Measurements from ENCODE around the gene LRRC19. TPM values are rescaled to one million over a fixed set of nuclear protein-coding genes. Genes with fewer than 3 reads are reported as not detected.

Gene LRRC19
- total RNA-seq, 2 experiments from 2014 or later, result not detected

DNA sequence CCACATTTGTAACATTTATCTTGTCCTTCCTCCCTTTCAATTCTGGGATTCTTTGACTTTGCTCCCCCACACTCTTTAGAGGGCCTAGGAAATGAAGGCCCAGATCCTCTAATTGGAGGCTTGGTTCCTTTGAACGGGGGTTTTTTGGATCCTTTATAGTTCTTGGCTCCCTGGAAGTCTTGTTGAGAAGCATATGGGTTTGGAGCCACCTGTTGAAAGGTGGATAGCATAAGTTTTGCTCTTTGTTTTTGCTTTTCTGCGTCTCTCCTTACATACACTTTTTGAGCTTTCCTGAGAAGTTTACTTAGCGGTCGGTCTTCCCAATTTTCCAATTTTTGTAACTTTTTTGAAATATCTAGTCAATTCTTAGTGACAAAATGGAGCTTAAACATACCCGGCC is 31.5 kb downstream of the LRRC19 start:
- H3K4me1 ChIP-seq (ENCODE audit: insufficient read depth, low read length), result no peaks in the 10 kb centered on the region
- ChIA-PET POLR2A (no interaction called here), CTCF (interaction anchor here (1.4 kb wide), 1 partner anchor 82 kb away, joined by 3 read pairs; the partner anchor contains the start of gene CAAP1)
- DNase-seq (no peak), ATAC-seq (ENCODE audit: poor library complexity) (no peak)
- H3K36me3 ChIP-seq (ENCODE audit: insufficient read depth, low read length), result no peaks in the 10 kb centered on the region
- no peaks in the 10 kb centered on the region for H3K4me1 Mint-ChIP-seq (ENCODE audit: low read depth)
- H3K27me3 ChIP-seq (ENCODE audit: control insufficient read depth in 1 of 2, insufficient read depth in 2 of 2, low read length in 2 of 2), result no peaks in the 10 kb centered on the region
- no peaks in the 10 kb centered on the region for H3K9me3 Mint-ChIP-seq
- H3K27me3 Mint-ChIP-seq, result no peaks in the 10 kb centered on the region
- TF ChIP-seq, protein P1, sequence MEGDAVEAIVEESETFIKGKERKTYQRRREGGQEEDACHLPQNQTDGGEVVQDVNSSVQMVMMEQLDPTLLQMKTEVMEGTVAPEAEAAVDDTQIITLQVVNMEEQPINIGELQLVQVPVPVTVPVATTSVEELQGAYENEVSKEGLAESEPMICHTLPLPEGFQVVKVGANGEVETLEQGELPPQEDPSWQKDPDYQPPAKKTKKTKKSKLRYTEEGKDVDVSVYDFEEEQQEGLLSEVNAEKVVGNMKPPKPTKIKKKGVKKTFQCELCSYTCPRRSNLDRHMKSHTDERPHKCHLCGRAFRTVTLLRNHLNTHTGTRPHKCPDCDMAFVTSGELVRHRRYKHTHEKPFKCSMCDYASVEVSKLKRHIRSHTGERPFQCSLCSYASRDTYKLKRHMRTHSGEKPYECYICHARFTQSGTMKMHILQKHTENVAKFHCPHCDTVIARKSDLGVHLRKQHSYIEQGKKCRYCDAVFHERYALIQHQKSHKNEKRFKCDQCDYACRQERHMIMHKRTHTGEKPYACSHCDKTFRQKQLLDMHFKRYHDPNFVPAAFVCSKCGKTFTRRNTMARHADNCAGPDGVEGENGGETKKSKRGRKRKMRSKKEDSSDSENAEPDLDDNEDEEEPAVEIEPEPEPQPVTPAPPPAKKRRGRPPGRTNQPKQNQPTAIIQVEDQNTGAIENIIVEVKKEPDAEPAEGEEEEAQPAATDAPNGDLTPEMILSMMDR (IDR thresholded peaks at IDR 0.05), result no peak
- no peak overlapping the region for H3K27ac ChIP-seq (ENCODE audit: low read depth in 1 of 2, low read length in 2 of 2)
- no peak overlapping the region for H3K4me3 Mint-ChIP-seq
- peaks cover 10% of the 10 kb centered on the region for H3K36me3 Mint-ChIP-seq (ENCODE audit: low read depth)
- no peak overlapping the region for H3K27ac Mint-ChIP-seq
- H3K4me3 ChIP-seq (ENCODE audit: low read length), result no peak overlapping the region
- intact Hi-C loops (cut with DNase I, micrococcal nuclease), result loop anchor here (1.0 to 2.0 kb wide), 2 partner anchors 229 to 230 kb away; no protein-coding TSS in a partner anchor
- no peaks in the 10 kb centered on the region for H3K9me3 ChIP-seq (ENCODE audit: control insufficient read depth in 1 of 2, insufficient read depth in 1 of 2, low read length in 2 of 2)

DNA sequence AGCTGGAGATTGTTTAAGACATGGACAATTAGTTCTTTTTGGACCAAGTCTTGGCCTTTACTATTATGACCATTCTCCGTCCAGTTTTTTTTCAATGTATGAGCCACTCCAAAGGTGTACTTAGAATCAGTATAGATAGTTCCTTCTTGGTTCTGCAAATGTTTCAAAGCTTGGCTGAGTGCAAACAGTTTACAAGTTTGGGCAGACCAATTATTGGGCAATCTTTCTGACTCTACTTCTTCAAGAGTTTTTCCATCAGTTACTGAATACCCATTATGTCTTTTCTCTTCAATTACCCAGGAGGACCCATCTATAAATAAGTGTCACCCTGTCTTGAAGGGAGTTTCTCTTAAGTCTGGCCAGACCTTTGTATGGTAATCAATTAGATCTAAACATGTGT is 33.8 kb downstream of the LRRC19 start:
- TF ChIP-seq, protein P1 (IDR thresholded peaks at IDR 0.05), result no peak

DNA sequence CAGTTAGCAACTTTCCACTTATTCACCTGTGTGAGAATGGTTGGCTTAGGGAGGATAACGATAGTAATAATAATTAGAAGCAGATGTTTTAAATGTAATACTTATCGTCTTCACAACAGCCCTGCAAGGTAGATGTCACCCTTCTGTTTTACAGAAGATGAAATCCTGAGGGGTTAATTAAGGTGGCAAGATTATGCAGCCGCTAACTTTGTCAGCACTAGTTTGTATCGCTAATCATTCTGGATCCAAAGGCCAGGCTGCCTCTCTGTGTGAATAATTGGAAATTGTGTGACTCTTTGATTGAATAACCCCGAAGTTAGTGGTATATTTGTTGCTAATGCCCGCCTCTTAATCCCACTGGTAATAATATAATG is 48.6 kb downstream of the LRRC19 start:
- H3K36me3 ChIP-seq (ENCODE audit: insufficient read depth, low read length), result no peaks in the 10 kb centered on the region
- H3K9me3 Mint-ChIP-seq, result no peaks in the 10 kb centered on the region
- TF ChIP-seq, protein P1 (IDR thresholded peaks at IDR 0.05), result no peak
- no peaks in the 10 kb centered on the region for H3K9me3 ChIP-seq (ENCODE audit: control insufficient read depth in 1 of 2, insufficient read depth in 1 of 2, low read length in 2 of 2)
- DNase-seq (no peak), ATAC-seq (ENCODE audit: poor library complexity) (no peak)
- peaks cover 33% of the 10 kb centered on the region for H3K4me1 Mint-ChIP-seq (ENCODE audit: low read depth)
- H3K27me3 Mint-ChIP-seq, result no peaks in the 10 kb centered on the region
- POLR2A ChIA-PET, result interaction anchor here (0.6 to 2.9 kb wide), 5 partner anchors 9 to 616 kb away, joined by 3 to 49 read pairs (median 6); partner anchors contain the start of genes C9orf72, CAAP1 and PLAA
- intact Hi-C loops (cut with DNase I, micrococcal nuclease), result loop anchor here (1.0 to 10.0 kb wide), 4 partner anchors 10 to 618 kb away; partner anchors contain the start of genes C9orf72 (in 2 of the 2), PLAA (in 2 of the 2) and CAAP1 (in 1 of the 2)
- H3K36me3 Mint-ChIP-seq (ENCODE audit: low read depth), result peaks cover 16% of the 10 kb centered on the region
- peaks cover 15% of the 10 kb centered on the region for H3K4me1 ChIP-seq (ENCODE audit: insufficient read depth, low read length)
- H3K27me3 ChIP-seq (ENCODE audit: control insufficient read depth in 1 of 2, insufficient read depth in 2 of 2, low read length in 2 of 2), result no peaks in the 10 kb centered on the region
- peak overlapping the region; percentile 71 for H3K4me3 ChIP-seq (ENCODE audit: low read length)
- H3K4me3 Mint-ChIP-seq, result peak overlapping the region; percentile 94
- peak overlapping the region; percentile 48 to 73 for H3K27ac ChIP-seq (ENCODE audit: low read depth in 1 of 2, low read length in 2 of 2)
- H3K27ac Mint-ChIP-seq, result peak overlapping the region; percentile 94
- CTCF ChIA-PET, result interaction anchor here (1.1 to 3.1 kb wide), 2 partner anchors 10 to 64 kb away, joined by 8 to 16 read pairs; partner anchors contain the start of genes CAAP1 and PLAA

More for the DNA sequence above, 33.8 kb downstream of the LRRC19 start:
- H3K9me3 Mint-ChIP-seq, result no peaks in the 10 kb centered on the region
- no peak for ATAC-seq (ENCODE audit: poor library complexity)
- H3K27me3 ChIP-seq (ENCODE audit: control insufficient read depth in 1 of 2, insufficient read depth in 2 of 2, low read length in 2 of 2), result no peaks in the 10 kb centered on the region
- no peak overlapping the region for H3K4me3 ChIP-seq (ENCODE audit: low read length)
- H3K4me3 Mint-ChIP-seq, result no peak overlapping the region
- no peak overlapping the region for H3K27ac Mint-ChIP-seq
- DNase-seq, result no peak
- no peaks in the 10 kb centered on the region for H3K9me3 ChIP-seq (ENCODE audit: control insufficient read depth in 1 of 2, insufficient read depth in 1 of 2, low read length in 2 of 2)
- H3K4me1 ChIP-seq (ENCODE audit: insufficient read depth, low read length), result no peaks in the 10 kb centered on the region
- H3K27ac ChIP-seq (ENCODE audit: low read depth in 1 of 2, low read length in 2 of 2), result no peak overlapping the region
- H3K36me3 ChIP-seq (ENCODE audit: insufficient read depth, low read length), result no peaks in the 10 kb centered on the region
- intact Hi-C loops (cut with DNase I, micrococcal nuclease), result no loop called here
- peaks cover 12% of the 10 kb centered on the region for H3K4me1 Mint-ChIP-seq (ENCODE audit: low read depth)
- peaks cover 18% of the 10 kb centered on the region for H3K36me3 Mint-ChIP-seq (ENCODE audit: low read depth)
- no peaks in the 10 kb centered on the region for H3K27me3 Mint-ChIP-seq
- ChIA-PET CTCF (no interaction called here), POLR2A (no interaction called here)

Measured in CD4-positive, alpha-beta T cell (primary cell).